Mesenchymal stem cell (in vitro differentiated cells and primary cell): ENCODE data around the gene IFT88.

Experiments used
- DNase-seq: peaks from one replicate; pipeline ENCODE4 v3.0.0-alpha.2; 2013
- H2AFZ ChIP-seq: one replicate; pipeline ENCODE4 v1.6.1; 2013; ENCODE audit warnings: low read depth, mild to moderate bottlenecking, control low read depth, inconsistent platforms, low read length, moderate library complexity
- H2AK5ac ChIP-seq: 2 replicates; pipeline ENCODE4 v1.6.1; 2013; ENCODE audit warnings: low read length, moderate library complexity, mild to moderate bottlenecking, inconsistent platforms; ENCODE audit not compliant: severe bottlenecking
- H2BK120ac ChIP-seq: one replicate; pipeline ENCODE4 v1.6.1; 2013; ENCODE audit warnings: low read depth, mild to moderate bottlenecking, inconsistent platforms, low read length, moderate library complexity
- H2BK12ac ChIP-seq, 2 experiments: one replicate each; pipeline ENCODE4 v1.6.1; 2013; ENCODE audit warnings: inconsistent platforms in 2 of 2, low read length in 2 of 2, mild to moderate bottlenecking in 2 of 2, moderate library complexity in 2 of 2, control low read depth in 1 of 2
- H2BK15ac ChIP-seq: one replicate; pipeline ENCODE4 v1.6.1; 2013; ENCODE audit warnings: mild to moderate bottlenecking, low read depth, inconsistent platforms; ENCODE audit not compliant: poor library complexity, severe bottlenecking
- H2BK5ac ChIP-seq: 2 replicates; pipeline ENCODE4 v1.6.1; 2013; ENCODE audit warnings: low read depth, mild to moderate bottlenecking, low read length, control low read depth, inconsistent platforms; ENCODE audit not compliant: poor library complexity, severe bottlenecking
- H3K14ac ChIP-seq, 2 experiments: one replicate each; pipeline ENCODE4 v1.6.1; 2013; ENCODE audit warnings: inconsistent platforms in 2 of 2, low read length in 2 of 2, control low read depth in 1 of 2, mild to moderate bottlenecking in 1 of 2, moderate library complexity in 1 of 2
- H3K18ac ChIP-seq, 2 experiments: one replicate each; pipeline ENCODE4 v1.6.1; 2013; ENCODE audit warnings: inconsistent platforms in 2 of 2, low read length in 2 of 2, control low read depth in 1 of 2, low read depth in 1 of 2, mild to moderate bottlenecking in 1 of 2
- H3K23ac ChIP-seq, 2 experiments: one replicate each; pipeline ENCODE4 v1.6.1; 2013; ENCODE audit warnings: inconsistent platforms in 2 of 2, low read length in 2 of 2, mild to moderate bottlenecking in 2 of 2, moderate library complexity in 2 of 2, control low read depth in 1 of 2
- H3K27ac ChIP-seq: 2 replicates; pipeline ENCODE4 v1.5.1; 2013; ENCODE audit warnings: mild to moderate bottlenecking, moderate library complexity, low read length, control low read depth, inconsistent platforms; ENCODE audit not compliant: poor library complexity, severe bottlenecking
- H3K27me3 ChIP-seq, 2 experiments: 2 replicates each; pipeline versions ENCODE4 v1.6.1 to v1.7.0; 2013; ENCODE audit warnings: low read length in 2 of 2, mild to moderate bottlenecking in 2 of 2, moderate library complexity in 2 of 2, control low read depth in 1 of 2, inconsistent platforms in 1 of 2; ENCODE audit not compliant: control insufficient read depth in 1 of 2, insufficient read depth in 1 of 2
- H3K36me3 ChIP-seq, 2 experiments: 2 replicates each; pipeline versions ENCODE4 v1.6.1 to v1.7.0; 2013; ENCODE audit warnings: low read length in 2 of 2, control low read depth in 1 of 2, inconsistent platforms in 1 of 2, low read depth in 1 of 2, mild to moderate bottlenecking in 1 of 2; ENCODE audit not compliant: insufficient read depth in 2 of 2, control insufficient read depth in 1 of 2
- H3K4ac ChIP-seq, 2 experiments: one replicate each; pipeline ENCODE4 v1.6.1; 2013; ENCODE audit warnings: inconsistent platforms in 2 of 2, low read length in 2 of 2, mild to moderate bottlenecking in 2 of 2, moderate library complexity in 2 of 2, control low read depth in 1 of 2, low read depth in 1 of 2
- H3K4me1 ChIP-seq: 2 replicates; pipeline ENCODE4 v1.6.1; 2013; ENCODE audit warnings: low read depth, low read length, control low read depth; ENCODE audit not compliant: control insufficient read depth, insufficient read depth
- H3K4me2 ChIP-seq: 2 replicates; pipeline ENCODE4 v1.6.1; 2013; ENCODE audit warnings: low read length, mild to moderate bottlenecking, inconsistent platforms; ENCODE audit not compliant: poor library complexity, severe bottlenecking
- H3K4me3 ChIP-seq, 2 experiments: 2 replicates each; pipeline versions ENCODE4 v1.5.1 to v1.7.0; 2013; ENCODE audit warnings: low read length in 2 of 2, mild to moderate bottlenecking in 2 of 2, control low read depth in 1 of 2, low read depth in 1 of 2; ENCODE audit not compliant: insufficient read depth in 1 of 2
- H3K79me1 ChIP-seq: replicated peaks from 2 replicates; pipeline ENCODE4 v1.6.1; 2013; ENCODE audit warnings: mild to moderate bottlenecking, control low read depth, low read length, inconsistent platforms; ENCODE audit not compliant: poor library complexity, severe bottlenecking
- H3K9ac ChIP-seq: 2 replicates; pipeline ENCODE4 v1.7.0; 2013; ENCODE audit warnings: mild to moderate bottlenecking, low read length, moderate library complexity
- H3K9me3 ChIP-seq: 2 replicates; pipeline ENCODE4 v1.7.0; 2013; ENCODE audit warnings: mild to moderate bottlenecking, low read length; ENCODE audit not compliant: control insufficient read depth
- H4K8ac ChIP-seq: one replicate; pipeline ENCODE4 v1.6.1; 2013; ENCODE audit warnings: inconsistent platforms, mild to moderate bottlenecking, low read length, moderate library complexity
- H4K91ac ChIP-seq: one replicate; pipeline ENCODE4 v1.6.1; 2013; ENCODE audit warnings: mild to moderate bottlenecking, low read length, inconsistent platforms
- WGBS: methylation state at CpG from one replicate; pipeline ENCODE4 v1.1.7; 2013; ENCODE audit warnings: mixed read lengths; 5-methylcytosine and 5-hydroxymethylcytosine counted together

IFT88 gene

DNA sequence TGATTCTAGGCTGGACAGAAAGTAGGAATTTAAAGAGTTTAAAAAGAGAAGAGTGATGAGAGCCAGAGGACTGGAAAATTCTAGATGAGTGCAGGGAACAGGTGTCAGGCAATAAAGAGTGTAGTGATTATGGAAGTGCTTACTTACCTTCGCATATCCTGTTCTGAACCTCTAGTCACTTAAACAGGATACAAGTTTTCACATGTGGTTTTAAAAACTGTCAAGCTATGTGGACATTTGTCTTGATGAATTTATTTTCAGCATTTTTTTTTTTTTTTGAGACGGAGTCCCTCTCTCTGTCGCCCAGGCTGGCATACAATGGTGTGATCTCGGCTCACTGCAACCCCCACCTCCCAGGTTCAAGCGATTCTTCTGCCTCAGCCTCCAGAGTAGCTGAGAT is 102.2 kb downstream of the IFT88 start:
- Histone ChIP-seq H4K8ac (no peak overlapping the region), H3K23ac (no peak overlapping the region), H3K79me1 (no peaks in the 10 kb centered on the region), H2BK15ac (no peak overlapping the region), H3K36me3 (peaks cover 4 to 18% of the 10 kb centered on the region in 2 experiments), H3K18ac (no peak overlapping the region), H3K27me3 (no peaks in the 10 kb centered on the region), H2AK5ac (no peak overlapping the region), H2AFZ (no peak overlapping the region), H2BK12ac (no peak overlapping the region), H3K4me2 (no peak overlapping the region), H2BK5ac (no peak overlapping the region), H3K4ac (no peak overlapping the region), H2BK120ac (no peak overlapping the region), H3K27ac (no peak overlapping the region), H4K91ac (no peak overlapping the region), H3K9ac (no peak overlapping the region), H3K4me3 (no peak overlapping the region), H3K4me1 (peaks cover 1% of the 10 kb centered on the region), H3K9me3 (no peaks in the 10 kb centered on the region), H3K14ac (no peak overlapping the region)
- no peak for DNase-seq
- WGBS = 92% methylated on average over 4 of the region's 5 CpGs

GRCh38 chr13:20671789-20672188 is 104.8 kb downstream of the IFT88 start:
- no peak overlapping the region for H2AFZ ChIP-seq
- no peak overlapping the region for H3K4me3 ChIP-seq
- peaks cover 1% of the 10 kb centered on the region for H3K4me1 ChIP-seq
- no peak overlapping the region for H3K27ac ChIP-seq
- H3K18ac ChIP-seq = no peak overlapping the region
- no peaks in the 10 kb centered on the region for H3K9me3 ChIP-seq
- 89% methylated on average over 1 of the region's 1 CpG for WGBS
- no peak overlapping the region for H3K9ac ChIP-seq
- no peak overlapping the region for H4K91ac ChIP-seq
- no peaks in the 10 kb centered on the region for H3K27me3 ChIP-seq
- H2BK5ac ChIP-seq = no peak overlapping the region
- H2BK15ac ChIP-seq = no peak overlapping the region
- H3K4me2 ChIP-seq = no peak overlapping the region
- H3K14ac ChIP-seq = no peak overlapping the region
- H2AK5ac ChIP-seq = no peak overlapping the region
- no peak overlapping the region for H4K8ac ChIP-seq
- no peak overlapping the region for H3K4ac ChIP-seq
- no peak overlapping the region for H2BK12ac ChIP-seq
- no peaks in the 10 kb centered on the region for H3K79me1 ChIP-seq
- H2BK120ac ChIP-seq = no peak overlapping the region
- peaks cover 7 to 22% of the 10 kb centered on the region in 2 experiments for H3K36me3 ChIP-seq
- DNase-seq = no peak
- no peak overlapping the region for H3K23ac ChIP-seq

DNA sequence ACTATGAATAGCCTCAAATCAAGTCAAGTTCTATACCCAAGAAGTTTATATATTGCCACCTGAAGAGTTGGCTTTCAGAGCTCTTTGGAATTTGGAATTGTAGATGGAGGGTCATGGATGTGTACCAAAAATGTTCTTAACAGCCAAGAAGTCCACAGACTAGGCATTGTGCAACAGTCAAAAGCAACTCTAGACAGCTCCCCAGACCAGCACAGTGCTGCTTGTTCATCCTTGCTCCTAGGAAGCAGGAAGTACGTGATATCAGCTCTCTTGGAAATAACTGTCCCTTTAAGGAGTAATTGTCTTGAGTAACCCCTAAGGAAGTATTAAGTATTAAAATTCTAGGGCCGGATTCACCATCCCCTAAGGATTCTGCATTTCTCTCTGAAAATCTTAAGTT is 105.8 kb downstream of the IFT88 start:
- WGBS = 90% methylated on average over 1 of the region's 2 CpGs
- no peak overlapping the region for H3K4me3 ChIP-seq
- H2BK12ac ChIP-seq = no peak overlapping the region
- peaks cover 0 to 8% of the 10 kb centered on the region in 2 experiments for H3K27me3 ChIP-seq
- no peak overlapping the region for H3K9ac ChIP-seq
- H2BK15ac ChIP-seq = no peak overlapping the region
- no peak overlapping the region for H3K4ac ChIP-seq
- peaks cover 7 to 22% of the 10 kb centered on the region in 2 experiments for H3K36me3 ChIP-seq
- no peaks in the 10 kb centered on the region for H3K9me3 ChIP-seq
- no peak overlapping the region for H4K91ac ChIP-seq
- no peaks in the 10 kb centered on the region for H3K79me1 ChIP-seq
- no peak overlapping the region for H2BK5ac ChIP-seq
- no peak overlapping the region for H2AFZ ChIP-seq
- no peak overlapping the region for H4K8ac ChIP-seq
- H2AK5ac ChIP-seq = no peak overlapping the region
- no peak overlapping the region for H2BK120ac ChIP-seq
- no peak overlapping the region for H3K14ac ChIP-seq
- no peak overlapping the region for H3K27ac ChIP-seq
- no peak overlapping the region for H3K23ac ChIP-seq
- no peaks in the 10 kb centered on the region for H3K4me1 ChIP-seq
- no peak overlapping the region for H3K18ac ChIP-seq
- H3K4me2 ChIP-seq = no peak overlapping the region
- no peak for DNase-seq

DNA sequence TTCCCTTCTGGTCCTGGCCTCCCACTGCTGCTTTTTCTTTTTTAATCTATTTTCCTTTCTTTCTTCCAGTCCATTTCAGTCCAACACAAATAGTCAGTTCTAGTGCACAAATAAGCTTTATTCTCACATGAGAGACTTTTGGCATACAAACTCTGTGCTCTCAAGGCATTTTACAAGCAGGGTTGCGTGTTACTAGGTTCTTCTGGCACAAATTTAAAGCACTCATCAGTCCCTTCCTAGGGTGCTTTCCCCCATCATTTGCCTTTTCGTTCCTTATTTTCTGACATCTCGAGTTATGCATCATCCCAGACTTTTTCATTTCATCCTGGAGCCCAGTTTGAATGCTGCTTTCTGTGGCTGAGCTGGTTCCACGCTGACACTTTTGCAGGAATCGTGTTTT is 106.8 kb downstream of the IFT88 start:
- H3K23ac ChIP-seq = no peak overlapping the region
- H3K9me3 ChIP-seq = no peaks in the 10 kb centered on the region
- no peak overlapping the region for H4K91ac ChIP-seq
- H3K79me1 ChIP-seq = no peaks in the 10 kb centered on the region
- H3K36me3 ChIP-seq = peaks cover 7 to 22% of the 10 kb centered on the region in 2 experiments
- H3K4me2 ChIP-seq = no peak overlapping the region
- no peak overlapping the region for H3K18ac ChIP-seq
- H2BK12ac ChIP-seq = no peak overlapping the region
- no peak overlapping the region for H3K27ac ChIP-seq
- no peak overlapping the region for H3K14ac ChIP-seq
- WGBS = 94% methylated on average over 5 of the region's 5 CpGs
- H3K4ac ChIP-seq = no peak overlapping the region
- no peak overlapping the region for H2AK5ac ChIP-seq
- no peak for DNase-seq
- H3K9ac ChIP-seq = no peak overlapping the region
- H2BK120ac ChIP-seq = no peak overlapping the region
- peaks cover 0 to 8% of the 10 kb centered on the region in 2 experiments for H3K27me3 ChIP-seq
- H4K8ac ChIP-seq = no peak overlapping the region
- no peak overlapping the region for H2BK15ac ChIP-seq
- no peak overlapping the region for H2BK5ac ChIP-seq
- no peak overlapping the region for H2AFZ ChIP-seq
- no peaks in the 10 kb centered on the region for H3K4me1 ChIP-seq
- H3K4me3 ChIP-seq = no peak overlapping the region
